Stimulated activated CD4-positive, alpha-beta T cell treated with anti-CD3 and anti-CD28 coated beads, Interleukin-4, amount 100 ng/mL, for 24 hours (primary cell): Measurements from ENCODE around the gene CTNND2.

Source experiments
- DNase-seq: peaks from one replicate; pipeline ENCODE4 v3.0.0-alpha.2; 2020

The CTNND2 gene

DNA sequence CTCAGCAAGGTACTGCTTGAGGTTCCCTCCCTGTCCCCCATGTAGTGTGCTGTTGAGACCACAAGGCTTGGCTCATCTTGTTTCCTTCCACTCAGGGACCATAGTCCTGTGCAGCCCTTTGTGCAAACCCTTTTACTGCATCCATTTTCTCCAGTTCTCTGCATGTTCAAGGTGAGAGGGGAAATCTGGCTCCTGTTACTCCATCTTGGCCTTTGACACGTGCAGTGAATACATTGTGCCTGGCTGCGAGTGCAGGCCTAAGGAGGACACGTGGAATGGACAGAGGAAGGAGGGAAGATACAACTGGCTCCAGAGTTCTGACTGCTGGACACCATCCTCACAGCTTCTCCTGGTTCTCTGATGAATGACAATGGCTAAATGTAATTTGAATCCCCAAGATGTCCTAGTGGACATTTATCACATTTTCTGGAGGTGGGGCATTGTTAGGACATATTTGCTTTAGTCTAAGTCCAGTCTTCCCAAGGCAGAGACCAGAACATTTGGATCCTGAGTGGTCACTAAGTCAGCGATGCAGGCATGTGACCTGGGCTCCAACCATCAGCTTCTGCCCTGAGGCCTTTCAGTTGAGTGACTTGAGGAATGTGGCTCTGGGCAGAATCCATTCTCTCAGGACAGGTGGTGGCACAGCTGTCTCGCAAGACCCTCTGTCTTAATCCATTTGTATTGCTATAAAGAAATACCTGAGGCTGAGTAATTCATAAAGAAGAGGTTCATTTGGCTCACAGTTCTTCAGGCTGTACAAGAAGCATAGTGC lies 954.2 kb downstream of the CTNND2 start:
- no peak for DNase-seq

DNA sequence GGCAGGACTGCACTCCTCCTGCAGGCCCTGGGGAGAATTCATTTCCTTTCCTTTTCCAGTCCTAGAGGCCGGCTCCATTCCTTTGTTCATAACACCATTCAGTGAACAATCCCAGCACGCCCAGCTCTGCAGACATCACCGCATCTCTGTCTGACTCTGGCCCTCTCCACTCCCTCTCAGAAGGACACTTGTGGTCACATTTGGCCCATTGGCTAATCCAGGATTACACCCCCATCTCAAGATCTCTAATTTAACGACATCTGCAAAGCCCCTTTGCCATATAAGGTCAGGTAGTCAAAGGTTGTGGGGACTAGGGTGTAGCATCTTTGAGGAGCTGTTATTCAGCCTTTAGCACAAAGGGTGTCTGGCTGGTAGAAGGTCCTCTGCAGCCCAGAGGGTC lies 958.2 kb downstream of the CTNND2 start:
- no peak for DNase-seq

- no peak for DNase-seq
Observed at GRCh38 chr5:10941900-10942299, 962.3 kb downstream of the CTNND2 start.

DNA sequence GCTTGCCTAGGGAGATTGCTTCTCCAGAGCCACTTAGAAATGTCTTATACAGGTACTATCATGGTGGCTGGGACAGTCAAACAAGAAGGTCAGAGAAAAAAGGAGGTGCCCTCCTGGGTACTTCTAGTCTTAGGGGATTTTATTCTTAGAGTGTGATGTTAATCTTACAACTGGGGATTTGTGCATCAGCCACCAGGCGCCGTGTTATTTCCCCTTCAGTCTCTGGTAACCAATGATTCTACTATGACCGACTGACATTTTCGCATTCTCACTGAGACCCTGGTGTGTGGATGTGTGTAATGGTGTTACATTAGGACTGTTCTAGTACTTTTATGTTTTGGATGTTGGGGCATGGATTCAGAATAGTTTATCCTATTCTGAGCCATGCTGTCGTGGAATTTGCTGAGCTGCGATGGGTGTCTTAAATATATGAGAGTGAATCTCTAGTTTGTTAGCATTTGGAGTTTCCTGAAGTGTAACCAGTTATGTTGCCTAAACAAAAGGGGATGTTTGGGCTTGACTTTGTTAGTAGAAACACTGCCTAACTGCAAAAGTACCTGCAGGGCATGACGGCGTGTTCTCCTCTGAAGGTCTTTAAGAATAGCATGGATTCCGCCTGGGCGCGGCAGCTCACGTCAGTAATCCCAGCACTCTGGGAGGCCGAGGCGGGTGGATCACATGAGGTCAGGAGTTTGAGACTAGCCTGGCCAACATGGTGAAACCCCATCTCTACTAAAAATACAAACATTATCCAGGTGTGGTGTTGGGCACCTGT lies 968.0 kb downstream of the CTNND2 start:
- DNase-seq, result no peak

DNA sequence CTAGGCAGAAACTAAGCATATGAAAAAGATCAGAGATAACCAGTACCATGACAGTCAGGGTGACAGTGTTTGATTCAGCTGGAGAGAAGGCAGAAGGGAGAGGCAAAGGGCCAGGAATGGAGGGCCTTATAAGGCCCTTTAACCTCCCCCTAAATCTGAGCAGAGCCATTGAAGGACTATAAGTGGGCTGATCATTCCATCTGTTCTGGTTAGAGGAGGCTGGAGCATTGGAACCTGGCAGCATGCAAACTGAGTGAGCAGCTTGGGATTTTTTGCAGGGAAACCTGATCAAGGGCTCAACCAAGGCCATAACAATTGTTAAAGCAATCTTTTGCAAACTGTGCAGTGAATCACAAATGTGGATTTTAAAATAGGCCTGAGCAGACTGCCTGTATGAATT lies 968.7 kb downstream of the CTNND2 start:
- no peak for DNase-seq

- no peak for DNase-seq
Observed at GRCh38 chr5:10934783-10935355, 969.4 kb downstream of the CTNND2 start.

DNA sequence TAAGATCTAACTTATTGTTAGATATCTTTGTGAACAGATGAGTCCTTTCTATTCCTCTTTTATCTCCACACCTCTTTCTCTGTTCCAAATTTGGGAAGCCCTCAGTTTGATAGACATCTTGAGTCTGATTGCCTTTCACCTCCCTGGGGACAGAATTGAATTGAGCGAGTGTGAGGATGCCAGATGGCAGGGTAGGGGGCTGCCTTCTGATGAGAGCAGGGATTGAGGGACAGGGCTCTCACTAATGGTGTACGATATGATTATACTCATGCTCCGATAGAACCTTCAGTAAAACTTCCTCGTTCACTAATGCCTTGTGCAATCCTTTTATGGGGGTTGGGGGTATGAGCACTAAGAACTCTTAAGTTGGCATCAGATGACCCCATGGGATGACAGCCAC lies 971.1 kb downstream of the CTNND2 start:
- DNase-seq, result no peak

DNA sequence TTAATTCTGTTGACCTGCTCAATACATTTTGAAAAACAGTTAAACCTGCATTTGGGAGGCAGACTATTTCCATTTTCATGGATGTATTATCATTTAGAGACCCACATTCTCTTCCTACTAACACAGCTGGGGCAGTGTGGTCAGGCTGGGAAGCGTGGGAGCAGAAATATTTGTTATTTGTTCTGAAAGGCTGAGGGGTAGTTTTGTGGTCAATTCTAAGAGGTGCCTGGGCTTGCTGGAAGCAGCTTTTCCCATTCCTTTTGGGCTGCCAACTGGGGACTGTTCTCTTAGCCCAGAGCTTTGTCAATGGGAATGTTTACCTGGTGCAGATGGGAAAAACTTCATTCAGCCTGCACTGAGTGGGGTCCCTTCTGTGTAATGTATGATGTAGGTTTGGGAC lies 971.8 kb downstream of the CTNND2 start:
- no peak for DNase-seq

DNA sequence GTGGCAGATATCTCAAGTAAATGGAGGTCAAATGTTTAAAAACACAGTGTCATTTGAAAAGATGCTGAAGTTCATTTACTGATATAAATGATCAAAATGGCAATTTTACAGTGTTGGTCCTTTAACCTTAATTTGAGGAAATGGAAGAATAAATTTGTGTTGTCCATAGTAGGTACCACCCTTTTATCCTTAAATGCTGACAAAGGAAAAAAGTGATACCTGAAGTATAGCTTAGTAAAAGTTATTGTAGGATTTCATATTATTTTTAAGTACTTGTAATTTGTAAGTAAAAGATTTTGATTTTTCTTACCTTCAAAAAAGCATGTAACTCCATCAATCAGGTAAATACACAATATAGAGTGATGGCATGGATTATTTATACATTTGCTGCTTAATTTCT lies 976.6 kb downstream of the CTNND2 start:
- DNase-seq, result no peak

DNA sequence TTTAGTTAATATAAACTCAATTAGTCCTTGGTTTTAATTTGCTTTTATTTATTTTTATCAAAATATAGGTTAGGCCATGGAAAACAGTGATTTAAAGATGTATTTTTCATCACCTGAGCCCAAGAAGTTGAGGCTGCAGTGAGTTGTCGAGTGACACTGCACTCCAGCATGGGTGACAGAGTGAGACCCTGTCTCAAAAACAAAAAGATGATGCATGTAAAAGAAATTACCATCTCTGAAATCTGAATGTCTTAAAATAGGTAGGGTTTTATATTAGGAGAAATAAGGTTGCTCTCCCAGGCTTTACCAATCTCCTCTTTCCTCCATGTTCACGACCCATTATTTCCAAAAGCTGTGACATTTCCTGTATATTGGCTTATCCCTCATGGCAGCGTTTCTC lies 980.9 kb downstream of the CTNND2 start:
- DNase-seq, result no peak
